ENCODE measurements around the gene CNR1. TPM values are rescaled to one million over a fixed set of nuclear protein-coding genes. Genes with fewer than 3 reads are reported as not detected.

CNR1 gene
- total RNA-seq, 1 donor from 2014 or later, result under 0.01 TPM

DNA sequence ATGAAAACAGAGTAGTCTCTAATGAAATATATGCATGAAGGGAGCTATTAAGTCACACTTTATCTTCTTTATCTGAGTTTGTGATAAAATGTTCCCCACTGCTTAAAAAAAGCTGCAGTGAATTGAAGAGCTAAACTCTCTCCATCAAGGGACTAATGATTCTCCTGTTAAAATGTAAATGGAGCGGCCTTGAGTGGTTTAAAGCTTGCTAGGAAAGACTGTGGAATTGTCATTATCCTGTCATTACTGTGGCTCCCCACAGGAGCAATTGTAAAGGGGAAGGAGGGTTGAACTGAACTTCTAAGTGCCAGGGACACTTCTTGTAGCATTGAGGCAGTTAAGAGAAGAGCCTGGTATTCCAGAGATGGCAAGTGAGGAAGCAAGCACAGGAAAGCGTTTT lies 17.3 kb upstream of the CNR1 start:
- Histone ChIP-seq H3K27me3 (ENCODE audit: control insufficient read depth, insufficient read depth, low read length) (no peaks in the 10 kb centered on the region), H3K4me3 (ENCODE audit: low read depth, low read length) (no peak overlapping the region), H3K36me3 (ENCODE audit: control insufficient read depth, insufficient read depth, low read length) (no peaks in the 10 kb centered on the region)
- TF ChIP-seq, protein P1, sequence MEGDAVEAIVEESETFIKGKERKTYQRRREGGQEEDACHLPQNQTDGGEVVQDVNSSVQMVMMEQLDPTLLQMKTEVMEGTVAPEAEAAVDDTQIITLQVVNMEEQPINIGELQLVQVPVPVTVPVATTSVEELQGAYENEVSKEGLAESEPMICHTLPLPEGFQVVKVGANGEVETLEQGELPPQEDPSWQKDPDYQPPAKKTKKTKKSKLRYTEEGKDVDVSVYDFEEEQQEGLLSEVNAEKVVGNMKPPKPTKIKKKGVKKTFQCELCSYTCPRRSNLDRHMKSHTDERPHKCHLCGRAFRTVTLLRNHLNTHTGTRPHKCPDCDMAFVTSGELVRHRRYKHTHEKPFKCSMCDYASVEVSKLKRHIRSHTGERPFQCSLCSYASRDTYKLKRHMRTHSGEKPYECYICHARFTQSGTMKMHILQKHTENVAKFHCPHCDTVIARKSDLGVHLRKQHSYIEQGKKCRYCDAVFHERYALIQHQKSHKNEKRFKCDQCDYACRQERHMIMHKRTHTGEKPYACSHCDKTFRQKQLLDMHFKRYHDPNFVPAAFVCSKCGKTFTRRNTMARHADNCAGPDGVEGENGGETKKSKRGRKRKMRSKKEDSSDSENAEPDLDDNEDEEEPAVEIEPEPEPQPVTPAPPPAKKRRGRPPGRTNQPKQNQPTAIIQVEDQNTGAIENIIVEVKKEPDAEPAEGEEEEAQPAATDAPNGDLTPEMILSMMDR (IDR thresholded peaks at IDR 0.05; ENCODE audit: insufficient read depth, low read length, severe bottlenecking), result no peak
- DNase-seq (ENCODE audit: low read depth) (no peak), FAIRE-seq (no peak)

DNA sequence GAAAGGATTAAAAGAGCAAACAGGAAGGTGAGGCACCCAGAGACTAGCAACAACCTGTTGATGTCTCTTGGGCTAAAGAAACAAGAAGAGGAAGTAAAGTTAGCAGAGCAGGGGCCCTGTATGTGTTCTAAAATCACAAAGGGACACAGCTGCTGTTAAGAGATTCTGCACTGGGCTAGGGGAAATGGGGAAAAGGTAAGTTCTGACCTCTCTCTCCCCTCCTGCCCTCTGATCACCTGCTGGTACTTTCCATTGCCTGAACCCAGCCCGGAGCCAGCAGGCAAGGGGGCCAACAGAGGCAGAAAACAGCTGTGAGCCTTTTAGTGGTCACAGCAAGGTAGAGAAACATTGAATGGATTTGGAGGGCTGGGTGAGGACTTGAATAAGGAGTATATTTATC lies 13.5 kb upstream of the CNR1 start:
- H3K27me3 ChIP-seq (ENCODE audit: control insufficient read depth, insufficient read depth, low read length), result no peaks in the 10 kb centered on the region
- H3K4me3 ChIP-seq (ENCODE audit: low read depth, low read length), result no peak overlapping the region
- DNase-seq (ENCODE audit: low read depth) (no peak), FAIRE-seq (no peak)
- H3K36me3 ChIP-seq (ENCODE audit: control insufficient read depth, insufficient read depth, low read length), result no peaks in the 10 kb centered on the region
- TF ChIP-seq, protein P1 (IDR thresholded peaks at IDR 0.05; ENCODE audit: insufficient read depth, low read length, severe bottlenecking), result no peak

DNA sequence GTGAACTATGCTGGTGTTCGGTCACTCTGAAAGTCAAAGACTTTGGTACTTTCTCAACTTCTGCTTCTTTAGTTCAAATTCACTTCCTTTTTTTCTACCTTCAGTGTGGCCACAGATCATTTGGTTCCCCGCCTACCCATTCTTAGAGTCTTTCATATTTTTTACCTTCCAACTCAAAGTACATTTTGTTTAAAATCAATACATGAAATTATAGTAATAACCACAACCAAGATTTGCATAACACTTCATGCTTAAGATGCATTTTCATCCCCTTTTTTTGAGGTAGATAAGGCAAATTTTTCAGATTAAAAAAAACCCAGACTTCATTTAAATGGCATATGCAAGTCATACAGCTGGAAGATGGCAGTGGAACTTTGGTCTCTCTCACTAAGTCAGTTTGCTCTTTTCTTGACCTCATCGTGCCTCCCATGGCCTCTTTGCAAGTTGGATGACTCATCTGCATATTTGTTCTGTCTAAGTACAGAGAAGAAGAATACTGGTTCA lies 11.9 kb upstream of the CNR1 start:
- Histone ChIP-seq H3K4me3 (ENCODE audit: low read depth, low read length) (no peak overlapping the region), H3K27me3 (ENCODE audit: control insufficient read depth, insufficient read depth, low read length) (no peaks in the 10 kb centered on the region), H3K36me3 (ENCODE audit: control insufficient read depth, insufficient read depth, low read length) (no peaks in the 10 kb centered on the region)
- TF ChIP-seq, protein P1 (IDR thresholded peaks at IDR 0.05; ENCODE audit: insufficient read depth, low read length, severe bottlenecking), result no peak
- FAIRE-seq (no peak), DNase-seq (ENCODE audit: low read depth) (peak; percentile 26)

DNA sequence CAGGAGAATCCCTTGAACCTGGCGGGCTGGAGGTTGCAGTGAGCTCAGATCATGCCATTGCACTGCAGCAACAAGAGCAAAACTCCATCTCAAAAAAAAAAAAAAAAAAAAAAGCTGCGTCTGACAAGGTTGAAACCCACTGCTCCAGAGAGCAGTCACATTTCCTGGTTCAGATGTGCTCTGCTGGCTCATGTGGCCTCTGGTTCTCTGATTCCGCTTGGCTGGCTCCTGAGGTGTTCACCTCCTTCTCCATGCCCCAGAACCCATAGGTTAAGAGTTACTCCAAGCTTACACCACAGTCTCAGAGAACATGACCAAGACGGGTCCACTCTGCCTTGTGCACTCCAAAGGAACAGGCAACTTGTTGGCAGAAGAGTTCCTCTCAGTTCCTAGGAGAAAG lies 8.8 kb upstream of the CNR1 start:
- no peak for FAIRE-seq
- no peaks in the 10 kb centered on the region for H3K36me3 ChIP-seq (ENCODE audit: control insufficient read depth, insufficient read depth, low read length)
- H3K4me3 ChIP-seq (ENCODE audit: low read depth, low read length), result no peak overlapping the region
- TF ChIP-seq, protein P1 (IDR thresholded peaks at IDR 0.05; ENCODE audit: insufficient read depth, low read length, severe bottlenecking), result no peak
- DNase-seq (ENCODE audit: low read depth), result no peak
- no peaks in the 10 kb centered on the region for H3K27me3 ChIP-seq (ENCODE audit: control insufficient read depth, insufficient read depth, low read length)

DNA sequence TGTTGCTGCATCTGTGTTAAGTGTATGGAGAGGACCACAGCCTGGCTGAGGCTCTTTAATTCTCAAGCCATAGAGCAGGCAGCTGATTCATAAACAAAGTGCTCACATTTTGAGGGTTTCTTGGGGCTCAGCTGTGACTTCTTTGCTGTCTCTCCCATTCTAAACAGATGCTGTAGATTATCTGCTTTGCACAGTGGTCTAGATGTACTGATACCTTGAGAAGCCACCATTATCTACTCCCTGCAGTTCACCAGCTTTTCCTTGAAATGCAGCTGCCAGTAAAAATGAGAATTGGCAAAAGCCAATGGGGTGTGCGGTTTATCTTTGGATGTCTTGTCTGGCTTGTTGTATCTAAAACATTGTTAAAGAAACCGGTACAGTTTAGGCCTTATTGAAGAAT lies 5.2 kb upstream of the CNR1 start:
- no peak for DNase-seq (ENCODE audit: low read depth)
- H3K36me3 ChIP-seq (ENCODE audit: control insufficient read depth, insufficient read depth, low read length), result no peaks in the 10 kb centered on the region
- FAIRE-seq, result no peak
- H3K27me3 ChIP-seq (ENCODE audit: control insufficient read depth, insufficient read depth, low read length), result peaks cover 13% of the 10 kb centered on the region
- no peak overlapping the region for H3K4me3 ChIP-seq (ENCODE audit: low read depth, low read length)
- TF ChIP-seq, protein P1 (IDR thresholded peaks at IDR 0.05; ENCODE audit: insufficient read depth, low read length, severe bottlenecking), result no peak

DNA sequence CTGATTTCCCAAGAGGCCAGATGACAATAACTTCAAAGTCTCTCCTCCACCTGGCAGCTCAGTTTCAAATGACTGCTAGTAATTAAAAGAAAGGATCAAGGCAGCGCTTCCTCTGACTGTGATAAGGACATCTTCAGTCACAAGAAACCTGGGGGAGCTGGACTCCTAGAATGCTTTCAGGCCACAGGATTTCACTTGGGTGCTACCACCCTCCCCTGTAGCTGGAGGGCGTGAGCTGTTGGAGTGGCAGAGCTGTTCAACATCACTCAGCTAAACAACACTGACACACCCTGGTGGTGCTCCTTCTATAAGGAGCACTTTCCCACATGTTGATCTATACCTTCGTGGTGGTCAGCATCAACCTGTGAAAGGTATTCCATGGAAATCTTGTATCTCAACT lies 2.2 kb upstream of the CNR1 start:
- Histone ChIP-seq H3K4me3 (ENCODE audit: low read depth, low read length) (no peak overlapping the region), H3K36me3 (ENCODE audit: control insufficient read depth, insufficient read depth, low read length) (no peaks in the 10 kb centered on the region), H3K27me3 (ENCODE audit: control insufficient read depth, insufficient read depth, low read length) (peaks cover 16% of the 10 kb centered on the region)
- DNase-seq (ENCODE audit: low read depth) (no peak), FAIRE-seq (no peak)
- TF ChIP-seq, protein P1 (IDR thresholded peaks at IDR 0.05; ENCODE audit: insufficient read depth, low read length, severe bottlenecking), result no peak

All from bronchial epithelial cell (primary cell).